Right atrium auricular region (tissue), 2 donors: ENCODE measurements around the gene TTLL5. TPM values are rescaled to one million over a fixed set of nuclear protein-coding genes. Genes with fewer than 3 reads are reported as not detected.
A peak's percentile ranks its signal among the peaks of the same experiment; 100 is the strongest.

Experiments
- DNase-seq: peaks from one replicate; pipeline ENCODE4 v3.0.0-alpha.2; 2019; ENCODE audit warnings: low spot score
- H3K27ac ChIP-seq, 2 donors: fragments of 200-600 bp; sonication (generic); 1 replicate in 1 of 2; 2 replicates in 1 of 2; pipeline ENCODE4 v1.5.1; 2016 to 2019
- H3K27me3 ChIP-seq, 2 donors: fragments of 200-600 bp; sonication (generic); one replicate each; pipeline versions ENCODE4 v1.5.1 to v1.6.0; 2017 to 2019
- H3K36me3 ChIP-seq: fragments of 200-600 bp; sonication (generic); one replicate; pipeline ENCODE4 v1.5.1; 2016
- H3K4me1 ChIP-seq, 2 donors: fragments of 200-600 bp; sonication (generic); one replicate each; pipeline versions ENCODE4 v1.5.1 to v1.6.0; 2017 to 2019
- H3K4me3 ChIP-seq, 2 donors: fragments of 200-600 bp; sonication (generic); 1 replicate in 1 of 2; 2 replicates in 1 of 2; pipeline ENCODE4 v1.5.1; 2017 to 2019; ENCODE audit warnings: mild to moderate bottlenecking in 1 of 2, moderate library complexity in 1 of 2
- H3K9me3 ChIP-seq, 2 donors: fragments of 200-600 bp; sonication (generic); one replicate each; pipeline ENCODE4 v1.5.1; 2019
- total RNA-seq, 2 donors: library from RNA; depleted of rRNA; stranded (reverse); fragments of >200 nt; gene quantifications; one replicate each; pipeline ENCODE4 v1.1.0, GENCODE V29; 2016
- TF ChIP-seq, protein P1 (sequence below), 2 donors: fragments of 200-600 bp; sonication (generic); IDR thresholded peaks; one replicate each; pipeline ENCODE4 v1.5.1; 2019; ENCODE audit warnings: antibody characterized with exemption in 2 of 2

The TTLL5 gene
- total RNA-seq, 2 donors from 2014 or later: 15.3 to 22.6 TPM

- H3K27me3 ChIP-seq: no peaks in the 10 kb centered on the region
- no peak overlapping the region for H3K4me3 ChIP-seq
- TF ChIP-seq, protein P1, sequence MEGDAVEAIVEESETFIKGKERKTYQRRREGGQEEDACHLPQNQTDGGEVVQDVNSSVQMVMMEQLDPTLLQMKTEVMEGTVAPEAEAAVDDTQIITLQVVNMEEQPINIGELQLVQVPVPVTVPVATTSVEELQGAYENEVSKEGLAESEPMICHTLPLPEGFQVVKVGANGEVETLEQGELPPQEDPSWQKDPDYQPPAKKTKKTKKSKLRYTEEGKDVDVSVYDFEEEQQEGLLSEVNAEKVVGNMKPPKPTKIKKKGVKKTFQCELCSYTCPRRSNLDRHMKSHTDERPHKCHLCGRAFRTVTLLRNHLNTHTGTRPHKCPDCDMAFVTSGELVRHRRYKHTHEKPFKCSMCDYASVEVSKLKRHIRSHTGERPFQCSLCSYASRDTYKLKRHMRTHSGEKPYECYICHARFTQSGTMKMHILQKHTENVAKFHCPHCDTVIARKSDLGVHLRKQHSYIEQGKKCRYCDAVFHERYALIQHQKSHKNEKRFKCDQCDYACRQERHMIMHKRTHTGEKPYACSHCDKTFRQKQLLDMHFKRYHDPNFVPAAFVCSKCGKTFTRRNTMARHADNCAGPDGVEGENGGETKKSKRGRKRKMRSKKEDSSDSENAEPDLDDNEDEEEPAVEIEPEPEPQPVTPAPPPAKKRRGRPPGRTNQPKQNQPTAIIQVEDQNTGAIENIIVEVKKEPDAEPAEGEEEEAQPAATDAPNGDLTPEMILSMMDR (IDR thresholded peaks at IDR 0.05): peak; percentile 21 to 66
- no peaks in the 10 kb centered on the region for H3K4me1 ChIP-seq
- no peaks in the 10 kb centered on the region for H3K36me3 ChIP-seq
- peaks cover 0 to 7% of the 10 kb centered on the region in 2 donors for H3K9me3 ChIP-seq
- no peak for DNase-seq
- peak overlapping the region in 1 of 2 donors; percentile 49 for H3K27ac ChIP-seq
Measured at GRCh38 chr14:75794615-75795038, 133.6 kb downstream of the TTLL5 start.

GRCh38 chr14:75800792-75801191 is 139.7 kb downstream of the TTLL5 start:
- Histone ChIP-seq H3K4me3 (no peak overlapping the region), H3K27ac (no peak overlapping the region)

DNA sequence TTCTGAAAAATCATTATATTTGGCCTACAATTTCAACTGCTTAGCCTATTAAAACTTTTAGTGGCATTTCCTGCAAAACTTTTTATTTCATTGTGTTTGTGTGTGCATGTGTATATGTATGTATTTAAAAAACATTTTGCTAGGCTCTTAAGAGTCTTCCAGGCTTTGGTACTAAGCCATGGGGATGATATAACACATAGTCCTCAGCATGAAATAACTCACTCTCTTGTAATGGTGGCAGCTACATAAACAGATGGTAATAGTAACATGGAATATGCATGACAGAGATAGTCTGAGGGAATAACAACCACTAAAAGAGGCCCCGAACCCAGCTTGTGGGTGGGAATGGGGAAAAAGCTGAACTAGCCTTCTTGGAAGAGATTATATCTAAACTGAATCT is 141.4 kb downstream of the TTLL5 start:
- Histone ChIP-seq H3K36me3 (no peaks in the 10 kb centered on the region), H3K4me3 (no peak overlapping the region), H3K27ac (no peak overlapping the region), H3K9me3 (peaks cover 0 to 10% of the 10 kb centered on the region in 2 donors), H3K4me1 (peaks cover 0 to 29% of the 10 kb centered on the region in 2 donors), H3K27me3 (no peaks in the 10 kb centered on the region)
- no peak for DNase-seq
- TF ChIP-seq, protein P1 (IDR thresholded peaks at IDR 0.05): no peak

More at GRCh38 chr14:75800792-75801191, 139.7 kb downstream of the TTLL5 start:
- peaks cover 0 to 14% of the 10 kb centered on the region in 2 donors for H3K9me3 ChIP-seq
- no peak for DNase-seq
- H3K27me3 ChIP-seq: no peaks in the 10 kb centered on the region
- TF ChIP-seq, protein P1 (IDR thresholded peaks at IDR 0.05): no peak
- H3K4me1 ChIP-seq: peaks cover 0 to 18% of the 10 kb centered on the region in 2 donors
- no peaks in the 10 kb centered on the region for H3K36me3 ChIP-seq

DNA sequence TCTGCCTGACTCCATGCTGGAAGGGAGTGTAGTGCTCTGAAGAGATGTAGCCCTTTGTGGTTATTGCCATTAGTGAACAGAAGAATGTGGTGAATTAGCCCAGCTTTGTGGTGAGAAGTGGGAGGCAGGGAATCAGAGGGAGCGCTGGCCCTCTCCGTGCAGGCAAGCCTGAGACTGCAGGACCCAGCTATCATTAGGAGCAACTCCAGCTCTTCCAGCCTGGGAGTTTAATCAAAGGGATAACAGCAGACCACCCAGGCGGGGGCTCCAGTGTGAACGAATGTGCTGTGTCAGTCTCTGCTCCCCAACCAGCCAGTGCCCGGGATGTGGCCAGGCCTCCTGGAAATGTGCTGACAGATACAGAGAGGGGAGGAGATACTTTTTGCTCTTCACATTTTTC is 142.7 kb downstream of the TTLL5 start:
- Histone ChIP-seq H3K4me1 (peaks cover 0 to 29% of the 10 kb centered on the region in 2 donors), H3K27ac (peak overlapping the region in 1 of 2 donors; percentile 71), H3K27me3 (no peaks in the 10 kb centered on the region), H3K9me3 (peaks cover 0 to 10% of the 10 kb centered on the region in 2 donors), H3K4me3 (no peak overlapping the region), H3K36me3 (no peaks in the 10 kb centered on the region)
- DNase-seq: no peak
- TF ChIP-seq, protein P1 (IDR thresholded peaks at IDR 0.05): no peak

DNA sequence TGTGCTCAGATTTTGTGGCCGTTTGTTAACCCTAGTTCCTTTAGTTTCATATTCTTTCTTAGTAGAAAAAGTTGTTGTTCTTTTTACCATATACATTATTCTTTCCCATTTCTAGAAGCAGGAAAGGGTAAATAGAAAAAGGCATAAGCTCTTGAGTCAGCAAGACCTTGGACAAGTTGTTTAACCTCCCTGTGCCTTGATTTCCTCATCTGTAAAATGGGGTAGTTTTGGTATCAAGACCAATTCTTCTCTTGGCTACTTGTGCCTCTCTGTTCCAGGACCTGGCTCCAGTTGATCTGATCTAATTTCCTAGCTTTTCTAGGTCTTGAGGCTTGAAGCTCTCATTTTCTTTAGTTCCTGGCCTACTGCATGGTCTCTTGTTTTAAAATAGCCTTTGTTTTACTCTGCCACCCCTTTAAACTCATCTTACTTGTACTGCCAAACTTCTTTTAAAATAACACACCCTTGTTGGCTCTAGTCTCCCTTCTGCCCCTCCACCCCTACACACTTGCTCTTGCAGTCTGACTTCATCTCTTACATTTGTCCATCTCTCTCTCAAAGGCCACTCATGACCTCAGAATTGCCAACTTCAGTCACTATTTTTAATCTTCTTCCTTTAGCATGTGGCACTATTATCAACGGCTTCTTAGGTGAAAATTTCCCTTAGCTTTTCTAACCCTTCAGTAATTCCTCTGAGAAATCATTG is 143.7 kb downstream of the TTLL5 start:
- DNase-seq: no peak
- peak overlapping the region; percentile 12 to 71 for H3K27ac ChIP-seq
- TF ChIP-seq, protein P1 (IDR thresholded peaks at IDR 0.05): no peak
- H3K9me3 ChIP-seq: peaks cover 0 to 6% of the 10 kb centered on the region in 2 donors
- H3K36me3 ChIP-seq: no peaks in the 10 kb centered on the region
- H3K27me3 ChIP-seq: no peaks in the 10 kb centered on the region
- no peak overlapping the region for H3K4me3 ChIP-seq
- H3K4me1 ChIP-seq: peaks cover 0 to 29% of the 10 kb centered on the region in 2 donors
